Measurements from ENCODE around the gene CUX1. TPM values are rescaled to one million over a fixed set of nuclear protein-coding genes. Genes with fewer than 3 reads are reported as not detected.
"Not testable (repeated sequence)": the region's sequence is repeated elsewhere in the genome, so short reads cannot be mapped to it uniquely, and the experiment has no call there.

The CUX1 gene
- total RNA-seq, 1 experiment from 2014 or later = 54.8 TPM

- BruUV-seq (replicated peaks) = no TSS peak
Observed at GRCh38 chr7:102042016-102042656, 224.7 kb downstream of the CUX1 start.

GRCh38 chr7:102042796-102043195, 225.4 kb downstream of the CUX1 start:
- H3K4me3 Mint-ChIP-seq (ENCODE audit: low read depth, unreplicated experiment); DNase-seq; CTCF ChIA-PET; H3K9me3 Mint-ChIP-seq (ENCODE audit: low read depth, unreplicated experiment); intact Hi-C loops (cut with micrococcal nuclease; ENCODE audit: unreplicated experiment); H3K4me1 Mint-ChIP-seq (ENCODE audit: low read depth, unreplicated experiment); BruUV-seq (replicated peaks); H3K27me3 Mint-ChIP-seq (ENCODE audit: unreplicated experiment); H3K27ac Mint-ChIP-seq (ENCODE audit: unreplicated experiment); H3K36me3 Mint-ChIP-seq (ENCODE audit: insufficient read depth, unreplicated experiment): not testable (repeated sequence)

More at GRCh38 chr7:102042016-102042656, 224.7 kb downstream of the CUX1 start:
- peaks cover 8% of the 10 kb centered on the region for H3K4me1 Mint-ChIP-seq (ENCODE audit: low read depth, unreplicated experiment)
- TF ChIP-seq CTCF (IDR thresholded peaks at IDR 0.05; ENCODE audit: unreplicated experiment) = no peak
- H3K9me3 Mint-ChIP-seq (ENCODE audit: low read depth, unreplicated experiment) = no peaks in the 10 kb centered on the region
- H3K27me3 Mint-ChIP-seq (ENCODE audit: unreplicated experiment) = no peaks in the 10 kb centered on the region
- H3K36me3 Mint-ChIP-seq (ENCODE audit: insufficient read depth, unreplicated experiment) = no peaks in the 10 kb centered on the region
- no peak overlapping the region for H3K4me3 Mint-ChIP-seq (ENCODE audit: low read depth, unreplicated experiment)
- intact Hi-C loops (cut with micrococcal nuclease; ENCODE audit: unreplicated experiment) = no loop called here
- CTCF ChIA-PET = no interaction called here
- H3K27ac Mint-ChIP-seq (ENCODE audit: unreplicated experiment) = no peak overlapping the region
- no peak for DNase-seq

- Mint-ChIP-seq H3K36me3 (ENCODE audit: insufficient read depth, unreplicated experiment) (no peaks in the 10 kb centered on the region), H3K9me3 (ENCODE audit: low read depth, unreplicated experiment) (no peaks in the 10 kb centered on the region), H3K4me3 (ENCODE audit: low read depth, unreplicated experiment) (no peak overlapping the region), H3K27ac (ENCODE audit: unreplicated experiment) (no peak overlapping the region), H3K27me3 (ENCODE audit: unreplicated experiment) (no peaks in the 10 kb centered on the region), H3K4me1 (ENCODE audit: low read depth, unreplicated experiment) (peaks cover 8% of the 10 kb centered on the region)
- no peak for DNase-seq
- TF ChIP-seq CTCF (IDR thresholded peaks at IDR 0.05; ENCODE audit: unreplicated experiment) = no peak
- CTCF ChIA-PET = no interaction called here
- no TSS peak for BruUV-seq (replicated peaks)
- intact Hi-C loops (cut with micrococcal nuclease; ENCODE audit: unreplicated experiment) = no loop called here
Observed at GRCh38 chr7:102044641-102044983, 227.2 kb downstream of the CUX1 start.

GRCh38 chr7:102044984-102045673, 227.7 kb downstream of the CUX1 start:
- no TSS peak for BruUV-seq (replicated peaks)
- Mint-ChIP-seq H3K36me3 (ENCODE audit: insufficient read depth, unreplicated experiment) (no peaks in the 10 kb centered on the region), H3K9me3 (ENCODE audit: low read depth, unreplicated experiment) (no peaks in the 10 kb centered on the region), H3K27me3 (ENCODE audit: unreplicated experiment) (no peaks in the 10 kb centered on the region), H3K4me3 (ENCODE audit: low read depth, unreplicated experiment) (no peak overlapping the region), H3K27ac (ENCODE audit: unreplicated experiment) (no peak overlapping the region), H3K4me1 (ENCODE audit: low read depth, unreplicated experiment) (peaks cover 8% of the 10 kb centered on the region)
- CTCF ChIA-PET = no interaction called here
- no peak for TF ChIP-seq CTCF (IDR thresholded peaks at IDR 0.05; ENCODE audit: unreplicated experiment)
- intact Hi-C loops (cut with micrococcal nuclease; ENCODE audit: unreplicated experiment) = no loop called here
- no peak for DNase-seq
